Measurements from ENCODE around the gene FCHSD2.
"Not testable (repeated sequence)": the region's sequence is repeated elsewhere in the genome, so short reads cannot be mapped to it uniquely, and the experiment has no call there.

The FCHSD2 gene

GRCh38 chr11:72976522-72976892 is 165.6 kb downstream of the FCHSD2 start:
- H3K9me3 Mint-ChIP-seq: peaks cover 0 to 26% of the 10 kb centered on the region in 2 donors
- DNase-seq, H3K27me3 Mint-ChIP-seq, ATAC-seq, H3K4me3 Mint-ChIP-seq: not testable (repeated sequence)
- peaks cover 24% of the 10 kb centered on the region for H3K4me1 Mint-ChIP-seq
- peak overlapping the region; percentile 4 to 75 for H3K27ac Mint-ChIP-seq

- Mint-ChIP-seq H3K27ac (peak overlapping the region; percentile 4 to 75), H3K4me3 (peak overlapping the region in 1 of 2 donors; percentile 4), H3K27me3 (no peaks in the 10 kb centered on the region), H3K4me1 (peaks cover 27% of the 10 kb centered on the region), H3K9me3 (peaks cover 0 to 26% of the 10 kb centered on the region in 2 donors)
- ATAC-seq (peak; percentile 92), DNase-seq (no peak)
These were observed 166.2 kb downstream of the FCHSD2 start for GRCh38 chr11:72975778-72976521.

DNA sequence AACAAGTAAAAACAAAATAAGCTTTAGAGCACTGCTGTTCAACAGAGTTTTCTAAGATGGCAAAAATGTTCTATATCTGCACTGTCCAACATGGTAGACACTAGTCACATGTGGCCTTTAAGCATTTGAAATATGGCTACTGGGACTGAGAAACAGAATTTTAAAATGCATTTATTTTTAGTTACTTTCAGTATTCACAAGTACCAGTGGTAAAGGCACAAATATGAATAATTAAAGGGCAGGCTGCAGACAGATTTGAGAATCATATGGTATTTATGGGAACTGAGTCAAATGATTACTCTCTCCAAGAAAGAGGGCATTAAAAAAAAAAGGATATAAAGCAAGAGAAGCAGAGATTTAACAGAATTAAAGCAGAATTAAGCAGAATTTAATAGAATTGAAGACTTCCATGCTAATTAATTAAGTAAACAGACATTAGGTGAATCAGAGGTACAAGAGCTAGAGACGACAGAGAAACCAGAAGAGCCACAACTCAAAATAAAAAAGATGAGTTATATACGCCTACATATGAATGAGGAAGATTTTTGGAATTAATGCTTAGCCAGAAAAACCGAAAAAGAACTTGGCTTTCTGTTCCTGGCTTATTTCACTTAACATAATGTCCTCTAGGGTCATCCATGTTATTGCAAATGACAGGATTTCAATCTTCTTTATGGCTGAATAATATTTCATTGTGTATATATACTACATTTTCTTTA is 167.5 kb downstream of the FCHSD2 start:
- H3K9me3 Mint-ChIP-seq: peaks cover 0 to 26% of the 10 kb centered on the region in 2 donors
- peak overlapping the region in 1 of 2 donors; percentile 2 for H3K27ac Mint-ChIP-seq
- H3K4me1 Mint-ChIP-seq: peaks cover 39% of the 10 kb centered on the region
- ATAC-seq (no peak), DNase-seq (no peak)
- H3K27me3 Mint-ChIP-seq: no peaks in the 10 kb centered on the region
- peak overlapping the region in 1 of 2 donors; percentile 7 for H3K4me3 Mint-ChIP-seq

- Mint-ChIP-seq H3K27me3 (no peaks in the 10 kb centered on the region), H3K4me1 (peaks cover 48% of the 10 kb centered on the region), H3K9me3 (peaks cover 0 to 23% of the 10 kb centered on the region in 2 donors), H3K27ac (no peak overlapping the region), H3K4me3 (no peak overlapping the region)
- DNase-seq (no peak), ATAC-seq (no peak)
These were observed 169.5 kb downstream of the FCHSD2 start for GRCh38 chr11:72972496-72973128.

GRCh38 chr11:72971192-72971967 is 170.7 kb downstream of the FCHSD2 start:
- no peak for DNase-seq
- Mint-ChIP-seq H3K9me3 (peaks cover 0 to 19% of the 10 kb centered on the region in 2 donors), H3K4me3 (peak overlapping the region in 1 of 2 donors; percentile 68), H3K27ac (no peak overlapping the region), H3K27me3 (no peaks in the 10 kb centered on the region), H3K4me1 (peaks cover 48% of the 10 kb centered on the region)
- no peak for ATAC-seq

- H3K9me3 Mint-ChIP-seq: peaks cover 0 to 18% of the 10 kb centered on the region in 2 donors
These were observed 171.5 kb downstream of the FCHSD2 start for GRCh38 chr11:72970557-72971118.

DNA sequence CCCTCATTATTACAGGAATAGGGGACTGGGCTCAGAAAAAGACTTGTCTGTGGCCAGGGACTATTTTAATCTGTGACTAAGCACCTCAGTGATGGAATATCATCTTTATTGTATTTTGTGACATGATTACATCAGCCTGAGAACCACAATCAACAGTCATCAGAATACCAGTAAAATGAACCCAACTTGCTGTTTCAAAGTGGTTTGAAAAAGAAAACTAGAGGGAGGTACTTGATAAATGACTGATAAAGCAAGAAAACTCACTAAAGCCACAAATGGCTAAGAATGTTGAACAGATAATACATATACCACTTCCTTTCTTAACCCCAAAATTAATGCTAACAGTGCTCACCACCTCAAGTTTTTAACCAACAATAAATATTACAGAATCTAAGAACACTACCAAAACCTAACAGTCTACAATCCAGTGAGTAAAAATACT is 172.2 kb downstream of the FCHSD2 start:
- H3K4me1 Mint-ChIP-seq: peaks cover 56% of the 10 kb centered on the region
- H3K27me3 Mint-ChIP-seq: no peaks in the 10 kb centered on the region
- H3K9me3 Mint-ChIP-seq: peaks cover 0 to 15% of the 10 kb centered on the region in 2 donors
- H3K27ac Mint-ChIP-seq: peak overlapping the region; percentile 94
- DNase-seq (peak; percentile 32), ATAC-seq (peak; percentile 95)
- H3K4me3 Mint-ChIP-seq: peak overlapping the region; percentile 11 to 23

More at GRCh38 chr11:72970557-72971118, 171.5 kb downstream of the FCHSD2 start:
- Mint-ChIP-seq H3K27ac (peak overlapping the region; percentile 88 to 91), H3K27me3 (no peaks in the 10 kb centered on the region), H3K4me3 (peak overlapping the region; percentile 64 to 68), H3K4me1 (peaks cover 51% of the 10 kb centered on the region)
- ATAC-seq (peak; percentile 29), DNase-seq (peak; percentile 19 to 47)

DNA sequence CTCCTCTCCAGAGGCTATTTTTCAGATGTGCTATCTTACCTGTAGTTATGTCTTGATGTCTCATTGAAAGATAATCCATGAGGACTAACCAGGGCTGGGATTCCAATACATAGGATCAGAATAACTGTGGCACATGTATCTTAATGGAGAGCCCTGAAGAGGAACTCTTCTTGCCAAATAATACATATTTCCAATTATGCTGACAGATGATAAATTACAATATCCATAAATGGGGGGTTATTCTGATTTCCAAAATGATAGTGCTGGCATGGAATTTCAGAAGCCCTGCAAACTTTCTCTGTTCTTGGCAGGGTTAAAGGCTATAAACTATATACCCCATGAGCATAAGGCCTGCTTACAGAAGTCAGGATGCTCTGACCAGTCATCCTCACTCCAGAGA is 173.7 kb downstream of the FCHSD2 start:
- Mint-ChIP-seq H3K27ac (peak overlapping the region in 1 of 2 donors; percentile 21), H3K27me3 (no peaks in the 10 kb centered on the region), H3K4me3 (no peak overlapping the region), H3K4me1 (peaks cover 51% of the 10 kb centered on the region), H3K9me3 (peaks cover 0 to 3% of the 10 kb centered on the region in 2 donors)
- ATAC-seq (no peak), DNase-seq (no peak)

- H3K9me3 Mint-ChIP-seq: no peaks in the 10 kb centered on the region
- peak overlapping the region in 1 of 2 donors; percentile 12 for H3K27ac Mint-ChIP-seq
- no peaks in the 10 kb centered on the region for H3K27me3 Mint-ChIP-seq
- ATAC-seq (no peak), DNase-seq (no peak)
- H3K4me1 Mint-ChIP-seq: peaks cover 43% of the 10 kb centered on the region
- no peak overlapping the region for H3K4me3 Mint-ChIP-seq
These were observed 176.4 kb downstream of the FCHSD2 start for GRCh38 chr11:72965672-72966071.

- no peak for ATAC-seq
- peaks cover 30% of the 10 kb centered on the region for H3K4me1 Mint-ChIP-seq
- no peak overlapping the region for H3K4me3 Mint-ChIP-seq
- peak overlapping the region; percentile 74 to 91 for H3K27ac Mint-ChIP-seq
- H3K9me3 Mint-ChIP-seq: no peaks in the 10 kb centered on the region
- no peaks in the 10 kb centered on the region for H3K27me3 Mint-ChIP-seq
- no peak for DNase-seq
These were observed 179.4 kb downstream of the FCHSD2 start for GRCh38 chr11:72962717-72963116.

- DNase-seq (no peak), ATAC-seq (peak; percentile 67)
- peaks cover 30% of the 10 kb centered on the region for H3K4me1 Mint-ChIP-seq
- H3K9me3 Mint-ChIP-seq: peaks cover 0 to 6% of the 10 kb centered on the region in 2 donors
- peak overlapping the region; percentile 74 to 91 for H3K27ac Mint-ChIP-seq
- no peaks in the 10 kb centered on the region for H3K27me3 Mint-ChIP-seq
- no peak overlapping the region for H3K4me3 Mint-ChIP-seq
These were observed 180.0 kb downstream of the FCHSD2 start for GRCh38 chr11:72962084-72962483.

DNA sequence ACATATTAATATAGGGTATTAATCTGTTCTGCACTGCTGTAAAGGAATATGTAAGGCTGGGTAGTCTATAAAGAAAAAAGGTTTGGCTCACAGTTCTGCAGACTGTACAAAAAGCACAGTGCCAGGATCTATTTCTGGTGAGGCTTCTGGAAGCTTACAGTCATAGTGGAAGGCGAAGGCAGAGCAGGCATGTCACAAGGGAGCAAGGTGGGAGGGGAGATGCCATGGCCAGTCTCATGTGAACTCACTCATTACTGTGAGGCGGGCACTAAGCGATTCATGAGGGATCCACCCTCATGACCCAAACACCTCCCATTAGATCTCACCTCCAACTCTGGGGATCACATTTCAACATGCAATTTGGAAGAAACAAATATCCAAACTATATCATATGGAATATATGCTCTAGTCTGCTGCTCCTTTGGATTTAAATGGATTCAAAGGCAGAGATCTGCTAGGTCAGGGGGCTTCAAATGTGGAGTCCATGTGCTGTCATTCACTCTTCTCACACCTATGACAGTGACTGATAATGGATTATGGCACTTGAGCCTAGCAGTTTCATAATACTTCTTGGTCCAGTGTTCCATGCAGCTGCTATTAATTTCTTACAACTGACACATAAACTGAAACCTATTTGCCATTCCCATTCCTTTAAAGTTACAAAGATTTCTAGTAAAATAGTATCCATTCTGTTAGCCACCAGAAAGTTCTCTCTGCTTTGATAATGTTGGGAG is 182.0 kb downstream of the FCHSD2 start:
- Mint-ChIP-seq H3K4me1 (peaks cover 27% of the 10 kb centered on the region), H3K27me3 (no peaks in the 10 kb centered on the region), H3K4me3 (no peak overlapping the region), H3K27ac (no peak overlapping the region), H3K9me3 (peaks cover 0 to 6% of the 10 kb centered on the region in 2 donors)
- no peak for ATAC-seq
- DNase-seq: no peak

DNA sequence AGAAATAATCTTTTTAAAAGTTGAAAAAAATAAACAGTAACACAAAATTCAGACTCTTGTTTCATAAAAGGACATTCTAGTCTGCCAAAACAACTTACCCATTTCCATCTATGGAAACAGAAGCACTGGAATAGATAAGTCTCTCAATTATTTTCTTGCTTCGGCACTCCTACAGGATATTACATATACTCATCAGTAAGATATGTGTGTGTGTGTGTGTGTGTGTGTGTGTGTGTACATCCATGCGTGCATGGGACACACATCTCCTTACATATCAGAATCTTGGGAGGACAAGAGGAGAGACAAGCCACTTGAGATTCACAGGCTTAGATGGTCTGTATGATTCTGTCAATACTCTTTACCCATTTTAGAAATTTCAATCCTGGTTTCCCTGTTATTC is 183.3 kb downstream of the FCHSD2 start:
- Mint-ChIP-seq H3K27me3 (no peaks in the 10 kb centered on the region), H3K4me3 (no peak overlapping the region), H3K27ac (no peak overlapping the region), H3K4me1 (peaks cover 26% of the 10 kb centered on the region), H3K9me3 (peaks cover 0 to 6% of the 10 kb centered on the region in 2 donors)
- no peak for DNase-seq
- ATAC-seq: no peak

- H3K4me1 Mint-ChIP-seq: peaks cover 15% of the 10 kb centered on the region
- no peak overlapping the region for H3K4me3 Mint-ChIP-seq
- no peak for DNase-seq
- peaks cover 0 to 6% of the 10 kb centered on the region in 2 donors for H3K9me3 Mint-ChIP-seq
- H3K27me3 Mint-ChIP-seq: no peaks in the 10 kb centered on the region
- no peak for ATAC-seq
- H3K27ac Mint-ChIP-seq: no peak overlapping the region
These were observed 186.7 kb downstream of the FCHSD2 start for GRCh38 chr11:72955466-72955865.
